VCaP (cell line): ENCODE measurements around the gene C14orf119.
A peak's percentile ranks its signal among the peaks of the same experiment; 100 is the strongest.

ENCODE experiments used
- H3K27ac ChIP-seq: fragments of 450-650 bp; 2 replicates; pipeline ENCODE4 v1.5.1; 2017
- TF ChIP-seq, protein P1 (sequence below): fragments of 450-650 bp; conservative IDR thresholded peaks from 2 replicates; pipeline ENCODE4 v1.5.1; 2017; ENCODE audit warnings: mild to moderate bottlenecking, moderate library complexity

The C14orf119 gene

DNA sequence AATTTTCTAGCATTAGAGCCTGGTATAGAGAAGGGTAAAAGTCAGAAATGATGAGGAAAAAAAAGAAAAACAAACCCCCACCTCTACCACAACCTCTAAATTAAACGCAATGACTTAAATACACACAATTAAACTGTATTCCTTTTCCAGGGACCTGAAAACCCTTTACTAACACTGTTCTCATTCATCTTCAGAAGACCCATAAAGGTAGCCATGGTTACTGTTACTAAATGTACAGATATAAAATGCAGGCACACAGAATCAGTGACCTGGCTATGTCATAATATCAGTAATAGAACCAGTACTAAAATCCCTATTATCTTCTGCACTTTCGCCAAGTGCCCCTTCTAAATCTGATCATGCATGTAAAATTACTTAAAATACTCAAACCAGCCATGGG, 1.8 kb upstream of the C14orf119 start:
- H3K27ac ChIP-seq, result peak overlapping the region; percentile 97
- TF ChIP-seq, protein P1, sequence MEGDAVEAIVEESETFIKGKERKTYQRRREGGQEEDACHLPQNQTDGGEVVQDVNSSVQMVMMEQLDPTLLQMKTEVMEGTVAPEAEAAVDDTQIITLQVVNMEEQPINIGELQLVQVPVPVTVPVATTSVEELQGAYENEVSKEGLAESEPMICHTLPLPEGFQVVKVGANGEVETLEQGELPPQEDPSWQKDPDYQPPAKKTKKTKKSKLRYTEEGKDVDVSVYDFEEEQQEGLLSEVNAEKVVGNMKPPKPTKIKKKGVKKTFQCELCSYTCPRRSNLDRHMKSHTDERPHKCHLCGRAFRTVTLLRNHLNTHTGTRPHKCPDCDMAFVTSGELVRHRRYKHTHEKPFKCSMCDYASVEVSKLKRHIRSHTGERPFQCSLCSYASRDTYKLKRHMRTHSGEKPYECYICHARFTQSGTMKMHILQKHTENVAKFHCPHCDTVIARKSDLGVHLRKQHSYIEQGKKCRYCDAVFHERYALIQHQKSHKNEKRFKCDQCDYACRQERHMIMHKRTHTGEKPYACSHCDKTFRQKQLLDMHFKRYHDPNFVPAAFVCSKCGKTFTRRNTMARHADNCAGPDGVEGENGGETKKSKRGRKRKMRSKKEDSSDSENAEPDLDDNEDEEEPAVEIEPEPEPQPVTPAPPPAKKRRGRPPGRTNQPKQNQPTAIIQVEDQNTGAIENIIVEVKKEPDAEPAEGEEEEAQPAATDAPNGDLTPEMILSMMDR, result no peak

DNA sequence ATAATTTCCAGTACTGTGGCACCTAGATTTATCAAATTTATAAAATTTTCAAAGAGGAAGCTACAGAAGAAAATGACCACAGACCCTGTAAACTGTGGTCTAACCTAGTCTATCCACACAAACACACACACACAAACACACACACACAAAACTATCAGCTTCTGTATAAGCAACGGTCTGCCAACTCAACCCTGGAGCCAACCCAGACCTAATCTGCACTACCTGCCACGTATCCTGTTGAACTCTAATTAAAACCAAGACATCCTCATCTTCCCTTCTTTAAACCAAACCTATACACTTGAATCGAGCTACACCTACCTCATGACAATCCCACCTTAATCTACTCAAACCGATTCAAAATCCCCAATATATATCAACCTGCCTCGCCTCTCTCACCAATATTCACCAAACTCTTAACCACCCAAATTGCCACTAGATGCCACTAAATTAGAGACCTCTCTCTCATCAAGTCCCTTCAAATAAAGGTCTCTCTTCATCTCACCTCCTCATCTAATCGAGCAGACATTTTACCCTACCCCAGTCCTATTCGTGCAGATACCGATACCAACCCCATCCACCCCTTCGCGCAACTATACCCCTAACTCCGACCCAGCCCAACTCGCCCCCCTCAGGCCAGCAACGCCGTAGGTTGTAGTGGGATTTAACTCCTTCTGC, 1.2 kb upstream of the C14orf119 start:
- H3K27ac ChIP-seq, result peak overlapping the region; percentile 97

DNA sequence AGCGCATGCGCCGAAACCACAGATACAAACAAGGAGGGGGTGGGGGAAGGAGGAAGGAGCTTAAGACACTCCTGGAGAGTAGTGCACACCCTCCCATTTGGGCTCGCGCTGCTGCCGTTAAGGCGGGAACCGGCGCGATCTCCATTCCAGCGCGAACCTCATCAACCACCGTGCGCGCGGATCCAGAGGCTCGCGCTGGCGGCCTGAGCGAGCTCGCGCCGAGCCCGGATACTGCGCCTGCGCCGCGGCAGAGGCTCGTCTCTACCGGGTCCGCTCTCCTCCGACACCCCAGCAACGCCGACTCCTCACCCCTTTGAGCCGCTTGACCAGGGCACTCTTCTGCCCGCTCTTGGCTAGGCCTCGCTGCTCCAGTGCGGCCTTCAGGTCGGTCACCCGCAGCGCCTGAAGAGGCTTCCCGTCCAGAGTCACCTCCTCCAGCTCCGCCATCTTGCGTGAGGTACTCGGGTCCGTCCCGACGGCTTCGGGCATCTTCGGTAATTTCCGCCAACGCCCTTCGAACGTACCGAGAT, 574 bp upstream of the C14orf119 start, which contains the start of gene ACIN1:
Gene ACIN1 (minus strand): TSS at position 471 of the 530 bp plus-strand sequence. CDS start 24 bp downstream, at position 447.
- TF ChIP-seq, protein P1, result no peak
- peak within 1 kb of the TSS; percentile 97 for H3K27ac ChIP-seq

More for the DNA sequence above, 1.2 kb upstream of the C14orf119 start:
- TF ChIP-seq, protein P1, result peak; percentile 27; the same call in 1 of the 2 replicates

DNA sequence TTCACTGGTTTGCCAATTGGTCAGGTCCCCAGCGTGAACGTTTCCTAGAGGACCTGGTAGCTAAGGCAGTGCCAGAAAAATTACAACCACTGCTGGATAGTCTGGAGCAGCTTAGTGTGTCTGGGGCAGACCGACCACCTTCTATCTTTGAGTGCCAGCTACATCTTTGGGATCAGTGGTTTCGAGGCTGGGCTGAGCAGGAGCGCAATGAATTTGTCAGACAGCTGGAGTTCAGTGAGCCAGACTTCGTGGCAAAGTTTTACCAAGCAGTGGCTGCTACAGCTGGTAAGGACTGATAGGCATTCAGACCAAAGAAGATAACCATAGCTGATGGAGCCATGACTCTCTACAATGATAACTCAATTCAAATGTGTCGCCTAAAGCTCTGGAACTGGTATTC, 2.5 kb downstream of the C14orf119 start:
- TF ChIP-seq, protein P1, result no peak
- H3K27ac ChIP-seq, result no peak overlapping the region

DNA sequence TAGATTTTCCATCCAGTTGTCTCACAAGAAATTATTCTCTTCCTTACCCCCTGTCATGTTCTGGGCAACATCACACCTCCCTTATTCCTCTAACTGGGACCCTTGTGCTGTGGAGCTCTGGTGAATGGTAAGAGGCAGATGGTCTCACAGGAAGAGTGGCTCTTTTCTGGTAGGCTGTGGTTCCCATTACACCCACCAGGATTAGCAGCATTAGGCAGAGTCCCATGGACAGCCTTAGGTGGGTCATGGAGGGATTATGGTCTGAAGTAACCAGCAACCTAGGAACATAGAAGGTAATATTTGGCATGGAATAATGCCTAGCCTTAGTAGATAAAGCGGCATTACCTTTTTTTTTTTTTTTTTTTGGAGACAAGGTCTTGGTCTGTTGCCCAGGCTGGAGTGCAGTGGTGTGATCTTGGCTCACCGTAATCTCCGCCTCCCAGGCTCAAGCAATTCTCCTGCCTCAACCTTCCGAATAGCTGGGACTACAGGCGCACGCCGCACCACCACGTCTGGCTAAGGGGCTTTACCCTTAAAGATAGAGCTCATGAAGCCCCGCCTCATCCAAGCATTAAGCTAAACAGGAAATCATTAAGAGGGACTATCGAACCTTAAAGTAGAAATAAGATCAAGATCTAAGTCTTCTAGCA, 4.0 kb downstream of the C14orf119 start:
- H3K27ac ChIP-seq, result no peak overlapping the region
- TF ChIP-seq, protein P1, result no peak

DNA sequence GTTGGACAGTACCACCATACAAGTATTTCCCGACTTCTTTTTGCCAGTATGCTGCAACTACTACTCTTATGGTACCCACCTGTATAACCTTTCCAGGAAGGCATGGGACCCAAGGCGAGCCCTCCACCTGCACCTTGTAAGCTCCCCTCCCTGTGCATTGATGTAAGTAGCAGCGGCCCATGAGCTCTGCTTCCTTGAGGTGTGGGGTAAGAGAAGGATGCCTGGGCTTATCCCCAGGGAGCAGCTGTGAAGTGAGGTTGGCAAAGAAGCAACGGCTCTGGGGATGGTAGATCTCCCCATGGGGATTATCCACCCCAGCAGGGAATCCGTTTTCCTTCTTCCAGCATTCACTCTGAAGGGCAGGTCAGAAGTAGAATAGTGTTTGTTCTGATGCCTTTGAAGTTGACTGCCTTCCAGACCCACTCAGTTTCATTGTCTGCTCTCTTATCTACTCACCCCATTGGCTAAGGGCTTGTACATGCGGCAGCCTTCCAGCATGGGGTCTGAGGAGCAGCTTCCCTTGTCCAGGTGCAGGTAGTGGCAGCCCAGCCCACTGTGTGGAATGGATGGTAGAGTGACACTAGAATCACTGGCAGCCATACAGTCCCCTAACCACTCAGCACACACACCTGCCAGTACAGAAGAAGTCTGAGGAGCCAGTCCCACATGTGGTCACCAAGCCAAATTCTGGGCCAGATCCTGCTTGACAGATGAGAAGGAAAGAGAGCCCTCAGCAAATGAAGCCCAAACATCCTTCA, 6.1 kb downstream of the C14orf119 start:
- TF ChIP-seq, protein P1, result no peak
- no peak overlapping the region for H3K27ac ChIP-seq

DNA sequence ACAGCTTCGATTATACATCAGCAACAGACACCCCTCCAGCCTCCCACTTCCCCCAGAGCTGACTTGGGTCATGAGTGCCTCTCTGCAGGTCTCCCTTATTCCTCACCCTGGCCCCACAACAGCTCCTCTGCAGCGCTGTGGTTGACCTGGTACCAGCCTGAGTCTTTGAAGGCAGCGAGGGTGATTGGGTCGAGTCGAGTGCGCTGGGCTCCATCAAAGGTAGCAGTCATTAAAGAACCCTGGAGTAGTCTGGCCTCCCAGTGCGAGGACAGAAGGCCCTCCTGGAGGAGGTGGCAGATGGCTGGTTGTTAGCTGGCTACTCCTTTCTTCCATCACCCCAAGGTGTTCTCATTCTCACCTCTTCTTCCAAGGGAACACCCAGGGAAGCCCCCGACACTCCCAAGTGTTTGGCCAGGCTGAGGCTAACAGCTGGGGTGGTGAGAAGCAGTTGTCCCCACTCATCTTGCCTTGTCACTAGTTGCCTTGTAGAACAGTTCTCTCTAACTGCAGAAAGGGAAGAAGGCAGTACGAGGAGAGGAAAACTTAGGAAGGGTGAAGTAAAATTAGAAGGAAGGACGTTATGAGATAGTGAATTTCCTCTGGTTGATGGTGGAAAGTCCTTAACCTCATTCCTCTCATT, 6.8 kb downstream of the C14orf119 start:
- no peak overlapping the region for H3K27ac ChIP-seq
- TF ChIP-seq, protein P1, result no peak
